SK-N-SH (cell line): ENCODE data around the gene VPS51.

Experiments
- CHD2 ChIP-seq: fragments of 150-350 bp; IDR thresholded peaks from 2 replicates; pipeline ENCODE4 v1.6.1; 2018; ENCODE audit warnings: low read length; ENCODE audit not compliant: partially characterized antibody
- EP300 ChIP-seq, 2 experiments: IDR thresholded peaks; 2 replicates each; pipeline versions ENCODE4 v1.4.0 to v1.6.1; 2012; ENCODE audit warnings: borderline replicate concordance in 1 of 2, low read depth in 1 of 2, low read length in 1 of 2
- NRF1 ChIP-seq: IDR thresholded peaks from 2 replicates; pipeline ENCODE4 v1.6.1; 2012; ENCODE audit warnings: low read depth, mild to moderate bottlenecking, low read length
- POLR2AphosphoS5 ChIP-seq: IDR thresholded peaks from 2 replicates; pipeline ENCODE4 v1.6.1; 2012; ENCODE audit warnings: low read depth, low read length
- RAD21 ChIP-seq: IDR thresholded peaks from 2 replicates; pipeline ENCODE4 v1.6.1; 2012; ENCODE audit warnings: mild to moderate bottlenecking, low read length
- SMC3 ChIP-seq: IDR thresholded peaks from 2 replicates; pipeline ENCODE4 v1.6.1; 2012; ENCODE audit warnings: low read depth, low read length, improper control_type of control experiment
- TAF1 ChIP-seq: IDR thresholded peaks from 2 replicates; pipeline ENCODE4 v1.6.1; 2012; ENCODE audit warnings: low read depth, mild to moderate bottlenecking, low read length, moderate library complexity, borderline replicate concordance
- TF ChIP-seq, protein P1 (sequence below): IDR thresholded peaks from 2 replicates; pipeline ENCODE4 v1.4.0; 2012; ENCODE audit warnings: low read depth, borderline replicate concordance
- TF ChIP-seq, protein P2 (sequence below): fragments of 200-600 bp; sonication (generic); IDR thresholded peaks from 2 replicates; pipeline ENCODE4 v1.6.1; 2017; ENCODE audit warnings: antibody characterized with exemption, mild to moderate bottlenecking, moderate library complexity

DNA sequence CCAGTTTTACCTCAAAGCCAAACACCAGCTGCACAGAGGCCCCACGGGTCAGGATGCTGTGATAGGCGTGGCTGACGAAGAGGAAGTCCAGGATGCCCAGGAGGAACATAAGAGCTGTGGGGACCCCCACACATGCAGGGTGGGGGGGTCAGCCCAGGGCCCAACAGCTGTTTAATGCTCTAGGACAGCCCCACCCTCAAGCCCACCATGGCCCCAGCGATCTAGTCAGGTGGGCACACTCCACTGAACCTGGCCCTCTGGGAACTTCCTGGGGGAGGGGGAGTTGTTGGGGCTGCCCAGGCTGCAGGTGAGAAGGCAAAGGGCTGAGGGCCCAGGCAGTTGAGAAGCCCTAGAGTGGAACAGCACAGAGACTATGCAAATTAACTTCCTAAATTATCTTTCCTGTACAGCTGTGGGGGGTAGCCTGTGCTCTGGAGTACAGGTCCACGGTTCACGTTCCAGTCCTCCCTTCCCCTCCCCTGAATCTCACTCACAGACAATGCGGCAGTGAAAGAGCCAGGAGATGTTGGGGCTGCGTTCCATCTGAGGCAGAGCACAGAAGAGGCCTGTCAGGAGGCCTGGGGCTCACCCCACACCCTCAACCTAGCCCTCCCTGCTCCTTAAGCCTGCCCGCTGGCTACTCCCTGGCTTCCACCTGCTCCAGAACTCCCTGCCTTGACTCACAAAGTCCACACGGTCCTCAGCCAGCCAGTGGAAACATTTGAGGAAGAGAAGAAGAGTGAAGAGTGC, 36.4 kb downstream of the VPS51 start:
- TF ChIP-seq SMC3 (no peak), CHD2 (no peak), RAD21 (no peak), EP300 (IDR thresholded peaks at IDR 0.05; ENCODE audit: borderline replicate concordance in 1 of 2, low read depth in 1 of 2, low read length in 1 of 2) (no peak), TAF1 (no peak), NRF1 (no peak), POLR2AphosphoS5 (no peak)
- TF ChIP-seq, protein P1, sequence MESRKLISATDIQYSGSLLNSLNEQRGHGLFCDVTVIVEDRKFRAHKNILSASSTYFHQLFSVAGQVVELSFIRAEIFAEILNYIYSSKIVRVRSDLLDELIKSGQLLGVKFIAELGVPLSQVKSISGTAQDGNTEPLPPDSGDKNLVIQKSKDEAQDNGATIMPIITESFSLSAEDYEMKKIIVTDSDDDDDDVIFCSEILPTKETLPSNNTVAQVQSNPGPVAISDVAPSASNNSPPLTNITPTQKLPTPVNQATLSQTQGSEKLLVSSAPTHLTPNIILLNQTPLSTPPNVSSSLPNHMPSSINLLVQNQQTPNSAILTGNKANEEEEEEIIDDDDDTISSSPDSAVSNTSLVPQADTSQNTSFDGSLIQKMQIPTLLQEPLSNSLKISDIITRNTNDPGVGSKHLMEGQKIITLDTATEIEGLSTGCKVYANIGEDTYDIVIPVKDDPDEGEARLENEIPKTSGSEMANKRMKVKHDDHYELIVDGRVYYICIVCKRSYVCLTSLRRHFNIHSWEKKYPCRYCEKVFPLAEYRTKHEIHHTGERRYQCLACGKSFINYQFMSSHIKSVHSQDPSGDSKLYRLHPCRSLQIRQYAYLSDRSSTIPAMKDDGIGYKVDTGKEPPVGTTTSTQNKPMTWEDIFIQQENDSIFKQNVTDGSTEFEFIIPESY = no peak
- TF ChIP-seq, protein P2, sequence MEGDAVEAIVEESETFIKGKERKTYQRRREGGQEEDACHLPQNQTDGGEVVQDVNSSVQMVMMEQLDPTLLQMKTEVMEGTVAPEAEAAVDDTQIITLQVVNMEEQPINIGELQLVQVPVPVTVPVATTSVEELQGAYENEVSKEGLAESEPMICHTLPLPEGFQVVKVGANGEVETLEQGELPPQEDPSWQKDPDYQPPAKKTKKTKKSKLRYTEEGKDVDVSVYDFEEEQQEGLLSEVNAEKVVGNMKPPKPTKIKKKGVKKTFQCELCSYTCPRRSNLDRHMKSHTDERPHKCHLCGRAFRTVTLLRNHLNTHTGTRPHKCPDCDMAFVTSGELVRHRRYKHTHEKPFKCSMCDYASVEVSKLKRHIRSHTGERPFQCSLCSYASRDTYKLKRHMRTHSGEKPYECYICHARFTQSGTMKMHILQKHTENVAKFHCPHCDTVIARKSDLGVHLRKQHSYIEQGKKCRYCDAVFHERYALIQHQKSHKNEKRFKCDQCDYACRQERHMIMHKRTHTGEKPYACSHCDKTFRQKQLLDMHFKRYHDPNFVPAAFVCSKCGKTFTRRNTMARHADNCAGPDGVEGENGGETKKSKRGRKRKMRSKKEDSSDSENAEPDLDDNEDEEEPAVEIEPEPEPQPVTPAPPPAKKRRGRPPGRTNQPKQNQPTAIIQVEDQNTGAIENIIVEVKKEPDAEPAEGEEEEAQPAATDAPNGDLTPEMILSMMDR = no peak
